DND-41 (cell line): Measurements from ENCODE around the gene DYNLT3.
A peak's percentile ranks its signal among the peaks of the same experiment; 100 is the strongest.

ENCODE experiments used
- ATAC-seq: fragments of 200-7000 bp; cut with Tn5 transposase; 3 replicates; pipeline ENCODE4 v1.9.1; 2021; ENCODE audit warnings: low read depth; ENCODE audit not compliant: insufficient read depth
- DNase-seq: peaks from one replicate; pipeline ENCODE4 v3.0.0-alpha.2; 2020
- H2AFZ ChIP-seq: 2 replicates; pipeline ENCODE4 v1.6.0; 2012; ENCODE audit warnings: low read depth, low read length
- H3K27ac ChIP-seq: 2 replicates; pipeline ENCODE4 v1.5.1; 2012; ENCODE audit warnings: low read length, inconsistent platforms
- H3K27me3 ChIP-seq: fragments of 200-600 bp; sonication (generic); 2 replicates; pipeline ENCODE4 v1.6.0; 2012; ENCODE audit warnings: low read length, mild to moderate bottlenecking, inconsistent platforms; ENCODE audit not compliant: insufficient read depth, poor library complexity
- H3K36me3 ChIP-seq: 2 replicates; pipeline ENCODE4 v1.5.1; 2012; ENCODE audit warnings: low read length, inconsistent platforms; ENCODE audit not compliant: insufficient read depth
- H3K4me1 ChIP-seq: 2 replicates; pipeline ENCODE4 v1.5.1; 2012; ENCODE audit warnings: mild to moderate bottlenecking, low read length; ENCODE audit not compliant: insufficient read depth
- H3K4me2 ChIP-seq: 2 replicates; pipeline ENCODE4 v1.6.0; 2012; ENCODE audit warnings: mild to moderate bottlenecking, moderate library complexity, low read length, inconsistent platforms; ENCODE audit not compliant: insufficient read depth
- H3K4me3 ChIP-seq, 2 experiments: fragments of 200-600 bp in 1 of 2; shearing (Covaris generic) in 1 of 2; 2 replicates each; pipeline ENCODE4 v1.5.1; 2012 to 2016; ENCODE audit warnings: inconsistent platforms in 2 of 2, low read length in 2 of 2, mild to moderate bottlenecking in 2 of 2, low read depth in 1 of 2, moderate library complexity in 1 of 2
- H3K79me2 ChIP-seq: 2 replicates; pipeline ENCODE4 v1.6.0; 2012; ENCODE audit warnings: low read length, inconsistent platforms; ENCODE audit not compliant: insufficient read depth
- H3K9ac ChIP-seq: 2 replicates; pipeline ENCODE4 v1.6.0; 2012; ENCODE audit warnings: low read depth, mild to moderate bottlenecking, inconsistent platforms, low read length, moderate library complexity
- H3K9me3 ChIP-seq: 2 replicates; pipeline ENCODE4 v1.5.1; 2012; ENCODE audit warnings: low read length, moderate library complexity, mild to moderate bottlenecking, inconsistent platforms; ENCODE audit not compliant: insufficient read depth, severe bottlenecking
- H4K20me1 ChIP-seq: 2 replicates; pipeline ENCODE4 v1.6.0; 2012; ENCODE audit warnings: low read length; ENCODE audit not compliant: insufficient read depth
- CTCF ChIP-seq: IDR thresholded peaks from 2 replicates; pipeline ENCODE4 v1.5.1; 2012; ENCODE audit warnings: borderline replicate concordance, low read length, moderate library complexity, mild to moderate bottlenecking; ENCODE audit not compliant: poor library complexity, severe bottlenecking; ENCODE audit errors: extremely low read depth
- EZH2 ChIP-seq: IDR thresholded peaks from 3 replicates; pipeline ENCODE4 v1.6.1; 2012; ENCODE audit warnings: borderline replicate concordance, low read depth, mild to moderate bottlenecking, moderate library complexity, low read length, inconsistent platforms; ENCODE audit not compliant: severe bottlenecking

The DYNLT3 gene

GRCh38 chrX:37813570-37813969, 33.8 kb downstream of the DYNLT3 start:
- no peak overlapping the region for H3K4me2 ChIP-seq
- no peak overlapping the region for H2AFZ ChIP-seq
- peaks cover 77% of the 10 kb centered on the region for H3K4me1 ChIP-seq
- H3K36me3 ChIP-seq = no peaks in the 10 kb centered on the region
- H3K9ac ChIP-seq = peak overlapping the region; percentile 37; the same call in 1 of the 2 replicates
- H3K79me2 ChIP-seq = no peaks in the 10 kb centered on the region
- H4K20me1 ChIP-seq = no peaks in the 10 kb centered on the region
- ATAC-seq (no peak), DNase-seq (no peak)
- H3K27me3 ChIP-seq = no peaks in the 10 kb centered on the region
- no peaks in the 10 kb centered on the region for H3K9me3 ChIP-seq
- H3K27ac ChIP-seq = peak overlapping the region; percentile 91
- H3K4me3 ChIP-seq = no peak overlapping the region
- TF ChIP-seq CTCF (no peak), EZH2 (no peak)

GRCh38 chrX:37812110-37812509, 35.3 kb downstream of the DYNLT3 start:
- peaks cover 63% of the 10 kb centered on the region for H3K4me1 ChIP-seq
- DNase-seq = peak; percentile 59
- no peaks in the 10 kb centered on the region for H3K36me3 ChIP-seq

GRCh38 chrX:37809970-37810369, 37.4 kb downstream of the DYNLT3 start:
- DNase-seq = no peak
- TF ChIP-seq EZH2 (no peak), CTCF (no peak)
- no peaks in the 10 kb centered on the region for H3K9me3 ChIP-seq
- no peak for ATAC-seq
- no peak overlapping the region for H3K9ac ChIP-seq
- peaks cover 42% of the 10 kb centered on the region for H3K4me1 ChIP-seq
- no peak overlapping the region for H3K4me3 ChIP-seq
- H3K27me3 ChIP-seq = no peaks in the 10 kb centered on the region
- H3K36me3 ChIP-seq = no peaks in the 10 kb centered on the region
- H3K4me2 ChIP-seq = no peak overlapping the region
- H4K20me1 ChIP-seq = no peaks in the 10 kb centered on the region
- H3K27ac ChIP-seq = peak overlapping the region; percentile 91
- H3K79me2 ChIP-seq = no peaks in the 10 kb centered on the region
- no peak overlapping the region for H2AFZ ChIP-seq

More at GRCh38 chrX:37812110-37812509, 35.3 kb downstream of the DYNLT3 start:
- no peak overlapping the region for H3K4me3 ChIP-seq
- H4K20me1 ChIP-seq = no peaks in the 10 kb centered on the region
- H2AFZ ChIP-seq = peak overlapping the region; percentile 38; the same call in 1 of the 2 replicates
- no peaks in the 10 kb centered on the region for H3K27me3 ChIP-seq
- no peaks in the 10 kb centered on the region for H3K79me2 ChIP-seq
- peak overlapping the region; percentile 91 for H3K27ac ChIP-seq
- ATAC-seq = peak; percentile 81
- H3K9ac ChIP-seq = peak overlapping the region; percentile 37; the same call in 1 of the 2 replicates
- H3K4me2 ChIP-seq = peak overlapping the region; percentile 29
- TF ChIP-seq CTCF = no peak
- TF ChIP-seq EZH2 = no peak
- H3K9me3 ChIP-seq = no peaks in the 10 kb centered on the region

- no peak overlapping the region for H3K9ac ChIP-seq
- no peak for DNase-seq
- no peaks in the 10 kb centered on the region for H3K36me3 ChIP-seq
- TF ChIP-seq CTCF (no peak), EZH2 (no peak)
- H3K9me3 ChIP-seq = no peaks in the 10 kb centered on the region
- ATAC-seq = no peak
- H3K4me1 ChIP-seq = peaks cover 21% of the 10 kb centered on the region
- H4K20me1 ChIP-seq = no peaks in the 10 kb centered on the region
- no peak overlapping the region for H3K4me3 ChIP-seq
- H3K4me2 ChIP-seq = no peak overlapping the region
- H3K79me2 ChIP-seq = no peaks in the 10 kb centered on the region
- no peak overlapping the region for H2AFZ ChIP-seq
- no peaks in the 10 kb centered on the region for H3K27me3 ChIP-seq
- peak overlapping the region; percentile 44; the same call in 1 of the 2 replicates for H3K27ac ChIP-seq
Observed at GRCh38 chrX:37803057-37803456, 44.3 kb downstream of the DYNLT3 start.
